Right lobe of liver (tissue), 6 donors: ENCODE results near the gene MARCKS. TPM values are rescaled to one million over a fixed set of nuclear protein-coding genes. Genes with fewer than 3 reads are reported as not detected.
"Not testable (repeated sequence)": the region's sequence is repeated elsewhere in the genome, so short reads cannot be mapped to it uniquely, and the experiment has no call there.

ENCODE experiments used
- ATAC-seq, 4 donors: fragments of 200-7000 bp; cut with Tn5 transposase; one replicate each; pipeline ENCODE4 v1.9.1; 2020; ENCODE audit warnings: mild to moderate bottlenecking in 4 of 4, moderate library complexity in 4 of 4
- DNase-seq, 3 donors: peaks; one replicate each; pipeline ENCODE4 v3.0.0-alpha.2; 2020
- H3K27ac ChIP-seq, 3 donors: fragments of 200-600 bp; one replicate each; pipeline ENCODE4 v1.8.0; 2022
- H3K27me3 ChIP-seq, 2 donors: fragments of 200-600 bp; one replicate each; pipeline ENCODE4 v1.8.0; 2022
- H3K36me3 ChIP-seq, 4 donors: fragments of 200-600 bp; sonication (generic) in 1 of 4; one replicate each; pipeline versions ENCODE4 v1.5.1 to v1.8.0; 2017 to 2022; ENCODE audit warnings: control low read depth in 1 of 4
- H3K4me1 ChIP-seq, 4 donors: fragments of 200-600 bp; sonication (generic) in 1 of 4; one replicate each; pipeline versions ENCODE4 v1.5.1 to v1.8.0; 2017 to 2022; ENCODE audit warnings: control low read depth in 1 of 4
- H3K4me3 ChIP-seq, 3 donors: fragments of 200-600 bp; one replicate each; pipeline ENCODE4 v1.8.0; 2022
- H3K9me3 ChIP-seq, 4 donors: fragments of 200-600 bp; sonication (generic) in 1 of 4; one replicate each; pipeline versions ENCODE4 v1.5.1 to v1.8.0; 2017 to 2022; ENCODE audit warnings: control low read depth in 1 of 4
- POLR2A ChIP-seq: fragments of 450-650 bp; IDR thresholded peaks from one replicate; pipeline ENCODE4 v1.6.1; 2017; ENCODE audit warnings: antibody characterized with exemption, mild to moderate bottlenecking
- WGBS: methylation state at CpG from one replicate; pipeline ENCODE4 v1.1.6; 2018; ENCODE audit warnings: low coverage, low lambda C conversion rate; ENCODE audit not compliant: insufficient coverage; ENCODE audit errors: missing lambda C conversion rate; 5-methylcytosine and 5-hydroxymethylcytosine counted together
- intact Hi-C, 2 donors: fragments of 100-400 bp; cut with DNase I; formaldehyde crosslinking; loops; one replicate each; pipeline versions ENCODE4 v1.11.2 to v1.14.1; 2022
- total RNA-seq, 6 experiments: library from RNA; depleted of rRNA in 2 of 6; stranded (reverse); fragments of >200 nt in 2 of 6; fragmentation: NEBNext Ultra II Directional in 3 of 6; extraction: Animal tissue kit (Norgen Biotek cat#: 25700) in 3 of 6; gene quantifications; one replicate each; pipeline versions ENCODE4 v1.1.0 to v1.2.4, GENCODE V29; 2016 to 2023
- TF ChIP-seq, protein P1 (sequence below), 4 donors: fragments of 200-600 bp in 3 of 4; fragments of 450-650 bp in 1 of 4; IDR thresholded peaks; one replicate each; pipeline versions ENCODE4 v1.5.1 to v1.8.0; 2016 to 2022; ENCODE audit warnings: antibody characterized with exemption in 4 of 4, mild to moderate bottlenecking in 2 of 4
- donor health status: DM: no; HTN: yes; CAD: no.
- donor health status: DM: no; HTN: no; CAD: no.
- donor health status: DM: no; HTN: no; CAD: no.
- donor health status: DM: no; HTN: yes; CAD: no.
- donor health status: DM: no; HTN: yes; CAD: no.

The MARCKS gene
- total RNA-seq, 6 experiments from 2014 or later: 5.2 to 29.9 (median 16.8) TPM

GRCh38 chr6:113908801-113909200 lies 51.7 kb downstream of the MARCKS start:
- no peaks in the 10 kb centered on the region for H3K27me3 ChIP-seq
- no peak overlapping the region for H3K4me3 ChIP-seq
- H3K4me1 ChIP-seq: peaks cover 0 to 5% (median 0%) of the 10 kb centered on the region in 4 donors
- intact Hi-C loops: no loop called here
- no peaks in the 10 kb centered on the region for H3K36me3 ChIP-seq
- ATAC-seq (no peak), DNase-seq (no peak)
- TF ChIP-seq, protein P1, sequence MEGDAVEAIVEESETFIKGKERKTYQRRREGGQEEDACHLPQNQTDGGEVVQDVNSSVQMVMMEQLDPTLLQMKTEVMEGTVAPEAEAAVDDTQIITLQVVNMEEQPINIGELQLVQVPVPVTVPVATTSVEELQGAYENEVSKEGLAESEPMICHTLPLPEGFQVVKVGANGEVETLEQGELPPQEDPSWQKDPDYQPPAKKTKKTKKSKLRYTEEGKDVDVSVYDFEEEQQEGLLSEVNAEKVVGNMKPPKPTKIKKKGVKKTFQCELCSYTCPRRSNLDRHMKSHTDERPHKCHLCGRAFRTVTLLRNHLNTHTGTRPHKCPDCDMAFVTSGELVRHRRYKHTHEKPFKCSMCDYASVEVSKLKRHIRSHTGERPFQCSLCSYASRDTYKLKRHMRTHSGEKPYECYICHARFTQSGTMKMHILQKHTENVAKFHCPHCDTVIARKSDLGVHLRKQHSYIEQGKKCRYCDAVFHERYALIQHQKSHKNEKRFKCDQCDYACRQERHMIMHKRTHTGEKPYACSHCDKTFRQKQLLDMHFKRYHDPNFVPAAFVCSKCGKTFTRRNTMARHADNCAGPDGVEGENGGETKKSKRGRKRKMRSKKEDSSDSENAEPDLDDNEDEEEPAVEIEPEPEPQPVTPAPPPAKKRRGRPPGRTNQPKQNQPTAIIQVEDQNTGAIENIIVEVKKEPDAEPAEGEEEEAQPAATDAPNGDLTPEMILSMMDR (IDR thresholded peaks at IDR 0.05): no peak
- no peak for TF ChIP-seq POLR2A
- H3K9me3 ChIP-seq: no peaks in the 10 kb centered on the region
- H3K27ac ChIP-seq: no peak overlapping the region
- 50% methylated on average over 3 of the region's 3 CpGs for WGBS

DNA sequence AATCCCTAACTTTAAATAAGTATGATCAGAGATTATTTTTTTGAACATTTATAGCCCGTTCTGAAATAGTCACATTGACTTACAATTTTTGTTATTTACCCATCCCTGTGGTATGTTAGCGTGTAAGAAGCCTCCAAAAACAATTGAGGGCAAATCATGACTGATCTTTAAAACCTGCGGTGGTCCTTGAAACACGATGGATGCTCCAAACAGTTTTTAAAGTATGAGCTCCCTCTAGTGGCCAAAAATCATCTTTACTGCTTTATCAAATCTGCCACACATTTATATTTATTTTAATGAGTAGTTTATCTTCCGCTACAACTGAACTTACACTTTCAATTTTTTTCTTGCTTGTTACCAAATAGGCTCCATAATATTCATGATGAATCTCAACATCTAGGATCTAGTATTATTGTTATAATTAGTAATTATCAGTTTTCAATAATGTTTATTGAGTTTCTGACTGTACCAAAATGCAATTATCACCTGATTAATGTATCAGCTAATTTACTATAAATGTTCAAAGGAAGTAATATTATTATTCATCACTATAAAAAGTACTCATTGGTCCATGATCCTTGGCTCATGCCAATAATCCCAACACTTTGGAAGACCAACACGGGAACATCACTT lies 52.2 kb downstream of the MARCKS start:
- DNase-seq (no peak), ATAC-seq (peak; percentile 40 to 63 (median 58))
- Histone ChIP-seq H3K27ac (no peak overlapping the region), H3K4me1 (peaks cover 0 to 5% (median 0%) of the 10 kb centered on the region in 4 donors), H3K9me3 (no peaks in the 10 kb centered on the region), H3K36me3 (no peaks in the 10 kb centered on the region), H3K4me3 (no peak overlapping the region), H3K27me3 (no peaks in the 10 kb centered on the region)
- WGBS: 16% methylated on average over 6 of the region's 6 CpGs
- intact Hi-C loops: no loop called here
- TF ChIP-seq, protein P1 (IDR thresholded peaks at IDR 0.05): peak; percentile 59 to 75 (median 74)
- TF ChIP-seq POLR2A: no peak

GRCh38 chr6:113910285-113910684 lies 53.1 kb downstream of the MARCKS start:
- H3K36me3 ChIP-seq, DNase-seq, H3K4me1 ChIP-seq, H3K27me3 ChIP-seq, H3K27ac ChIP-seq, H3K9me3 ChIP-seq, intact Hi-C loops, H3K4me3 ChIP-seq, ATAC-seq: not testable (repeated sequence)
- 57% methylated on average over 1 of the region's 1 CpG for WGBS

Other genes with a start within 250 kb of the MARCKS start
- gene HDAC2, start 113.8 kb downstream of the MARCKS start, total RNA-seq: 10 to 100 TPM; 15.6 to 22.2 (median 21.3) TPM